ENCODE results near the gene COG2.
"Not testable (repeated sequence)": the region's sequence is repeated elsewhere in the genome, so short reads cannot be mapped to it uniquely, and the experiment has no call there.

COG2 gene

DNA sequence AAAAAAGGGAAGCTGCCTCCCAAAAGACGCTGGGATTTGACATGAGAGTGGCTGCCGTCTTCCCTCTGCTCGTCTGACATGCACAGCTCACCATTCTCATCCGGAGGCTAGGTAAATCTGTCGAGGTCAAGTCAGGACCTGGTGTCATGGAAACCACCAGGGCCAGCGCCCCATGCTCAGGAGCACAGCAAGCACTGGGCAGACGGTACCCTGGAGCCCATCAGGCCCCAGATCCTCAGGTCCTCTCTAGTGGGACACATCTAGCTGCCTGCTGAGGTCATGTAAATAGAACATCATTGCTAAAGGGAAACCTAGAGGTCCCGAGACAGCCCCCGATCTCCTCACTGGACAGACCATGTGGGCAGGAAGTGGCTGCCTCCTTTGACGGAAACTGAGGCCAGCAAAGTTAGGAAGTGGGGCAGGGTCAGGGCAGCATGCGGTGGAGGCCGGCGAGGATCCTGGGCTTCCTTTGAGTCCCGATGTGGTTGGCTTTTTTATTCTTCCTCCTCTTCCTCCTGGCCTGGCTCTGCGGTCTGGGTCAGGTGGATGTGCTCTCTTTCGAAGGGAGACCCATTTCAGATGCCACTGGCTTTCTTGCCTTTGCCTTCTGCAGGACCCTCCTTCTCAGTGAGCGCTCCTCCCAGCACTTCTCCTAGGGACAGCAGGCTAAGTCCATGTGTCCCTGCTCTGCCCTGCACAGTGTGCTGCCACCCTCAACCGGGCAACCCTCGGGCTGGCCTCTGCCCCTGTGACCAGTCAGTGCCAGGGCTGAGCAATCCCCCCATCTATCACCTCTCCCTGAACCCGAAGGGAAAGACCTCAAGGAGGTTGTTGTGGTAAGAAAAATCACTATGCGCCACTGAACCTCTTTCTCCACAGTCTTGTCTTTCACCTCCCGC, 65.7 kb downstream of the COG2 start:
- H3K27ac Mint-ChIP-seq, result peak overlapping the region; percentile 47

DNA sequence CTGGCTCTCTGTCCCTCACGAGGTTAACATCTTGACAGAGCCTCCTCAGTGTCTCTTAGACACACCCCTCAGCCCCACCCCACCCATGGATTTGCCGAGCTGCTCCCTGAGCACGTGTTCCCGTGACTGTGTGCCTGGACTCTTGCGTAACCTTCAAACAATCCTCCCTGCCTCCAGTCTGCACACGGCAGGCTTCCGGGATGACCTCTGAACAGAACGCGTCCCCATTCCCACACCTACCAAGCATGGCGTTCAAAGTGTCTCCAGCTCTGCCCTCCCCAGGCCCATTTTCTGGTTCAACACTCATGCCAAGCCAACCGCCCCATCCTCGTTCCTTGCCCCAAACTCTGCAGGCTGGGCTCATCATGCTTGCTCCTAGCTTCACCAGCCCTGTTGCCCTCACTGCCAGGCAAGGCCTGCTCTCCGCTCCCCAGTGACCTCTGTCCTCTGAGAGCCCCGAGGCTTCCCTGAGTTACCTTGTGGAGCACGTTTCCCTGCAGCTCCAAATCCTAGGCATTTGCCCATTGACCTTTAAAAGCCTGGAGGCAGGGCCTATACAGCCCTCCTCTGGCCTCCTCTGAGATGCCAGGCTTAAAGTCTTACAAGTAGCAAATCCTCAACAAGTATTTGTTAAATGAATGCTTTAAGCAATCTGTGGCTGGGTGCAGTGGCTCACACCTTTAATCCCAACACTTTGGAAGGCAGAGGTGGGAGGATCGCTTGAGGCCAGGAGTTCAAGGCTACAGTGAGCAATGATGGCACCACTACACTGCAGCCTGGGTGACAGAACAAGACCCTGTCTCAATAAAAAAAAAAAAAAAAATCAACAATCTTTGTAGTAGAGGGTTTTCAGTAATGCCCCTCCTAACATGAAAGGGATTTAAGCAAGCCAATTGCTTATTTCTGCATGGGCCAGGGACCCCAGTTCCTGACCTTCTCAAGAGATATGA, 66.6 kb downstream of the COG2 start:
- H3K9me3 Mint-ChIP-seq, result no peaks in the 10 kb centered on the region
- H3K4me1 Mint-ChIP-seq (ENCODE audit: low read depth), result no peaks in the 10 kb centered on the region
- no peak overlapping the region for H3K27ac Mint-ChIP-seq
- peaks cover 18% of the 10 kb centered on the region for H3K27me3 Mint-ChIP-seq
- no peaks in the 10 kb centered on the region for H3K36me3 Mint-ChIP-seq (ENCODE audit: low read depth)
- no peak overlapping the region for H3K4me3 Mint-ChIP-seq

More for the DNA sequence above, 65.7 kb downstream of the COG2 start:
- peaks cover 18% of the 10 kb centered on the region for H3K27me3 Mint-ChIP-seq
- no peaks in the 10 kb centered on the region for H3K36me3 Mint-ChIP-seq (ENCODE audit: low read depth)
- no peaks in the 10 kb centered on the region for H3K4me1 Mint-ChIP-seq (ENCODE audit: low read depth)
- no peaks in the 10 kb centered on the region for H3K9me3 Mint-ChIP-seq
- H3K4me3 Mint-ChIP-seq, result no peak overlapping the region

DNA sequence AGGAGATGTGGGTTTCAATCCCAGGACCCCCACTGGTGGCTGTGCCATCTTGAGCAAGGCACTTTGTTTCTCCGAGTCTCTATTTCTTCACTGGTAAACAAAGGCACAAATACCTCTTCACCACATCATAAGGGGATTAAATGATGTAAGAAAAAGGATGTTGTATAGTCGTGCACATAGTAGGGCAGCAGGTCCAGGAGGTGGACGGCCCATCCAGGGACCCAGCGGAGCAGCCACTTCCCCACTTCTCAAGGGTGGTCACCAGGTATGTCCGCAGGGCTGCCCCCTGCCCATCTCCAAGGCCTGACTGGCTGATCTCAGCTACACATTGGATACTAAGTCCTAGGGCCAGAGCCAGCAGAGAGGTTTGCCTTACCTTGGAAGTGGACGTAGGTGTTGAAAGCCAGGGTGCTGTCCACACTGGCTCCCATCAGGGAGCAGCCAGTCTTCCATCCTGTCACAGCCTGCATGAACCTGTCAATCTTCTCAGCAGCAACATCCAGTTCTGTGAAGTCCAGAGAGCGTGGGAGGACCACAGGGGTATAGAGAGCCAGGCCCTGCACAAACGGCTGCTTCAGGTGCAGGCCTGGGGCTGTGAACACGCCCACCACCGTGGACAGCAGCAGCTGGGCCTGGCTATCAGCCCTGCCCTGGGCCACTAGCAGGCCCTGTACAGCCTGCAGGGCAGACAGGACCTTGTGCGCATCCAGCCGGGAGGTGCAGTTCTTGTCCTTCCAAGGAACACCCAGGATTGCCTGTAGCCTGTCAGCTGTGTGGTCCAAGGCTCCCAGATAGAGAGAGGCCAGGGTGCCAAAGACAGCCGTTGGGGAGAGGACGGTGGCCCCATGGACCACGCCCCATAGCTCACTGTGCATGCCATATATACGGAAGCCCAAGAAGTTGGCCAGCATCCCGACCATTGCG, 67.6 kb downstream of the COG2 start:
- Mint-ChIP-seq H3K36me3 (ENCODE audit: low read depth) (no peaks in the 10 kb centered on the region), H3K27ac (no peak overlapping the region), H3K9me3 (no peaks in the 10 kb centered on the region), H3K27me3 (peaks cover 18% of the 10 kb centered on the region), H3K4me3 (no peak overlapping the region), H3K4me1 (ENCODE audit: low read depth) (no peaks in the 10 kb centered on the region)

DNA sequence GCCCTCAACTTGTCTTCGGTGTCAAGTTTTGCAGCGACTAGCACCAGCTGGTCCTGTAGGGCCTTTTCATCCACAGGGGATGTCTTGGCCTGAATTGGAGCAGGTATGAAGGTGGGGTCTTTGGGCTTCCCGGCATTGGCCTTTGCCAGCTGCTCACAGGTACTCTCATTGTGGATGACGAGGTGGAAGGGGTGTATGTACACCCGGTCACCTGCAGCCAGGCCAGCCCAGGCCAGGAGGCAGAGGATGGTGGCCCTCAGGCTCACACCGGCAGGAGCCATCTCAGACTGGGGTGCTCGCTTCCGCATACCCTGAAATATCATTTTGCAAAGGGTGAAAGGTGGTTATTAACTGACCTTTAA, 68.2 kb downstream of the COG2 start:
- no peaks in the 10 kb centered on the region for H3K4me1 Mint-ChIP-seq (ENCODE audit: low read depth)
- H3K27ac Mint-ChIP-seq, result no peak overlapping the region
- no peaks in the 10 kb centered on the region for H3K36me3 Mint-ChIP-seq (ENCODE audit: low read depth)
- H3K27me3 Mint-ChIP-seq, result peaks cover 17% of the 10 kb centered on the region
- H3K9me3 Mint-ChIP-seq, result no peaks in the 10 kb centered on the region
- no peak overlapping the region for H3K4me3 Mint-ChIP-seq

DNA sequence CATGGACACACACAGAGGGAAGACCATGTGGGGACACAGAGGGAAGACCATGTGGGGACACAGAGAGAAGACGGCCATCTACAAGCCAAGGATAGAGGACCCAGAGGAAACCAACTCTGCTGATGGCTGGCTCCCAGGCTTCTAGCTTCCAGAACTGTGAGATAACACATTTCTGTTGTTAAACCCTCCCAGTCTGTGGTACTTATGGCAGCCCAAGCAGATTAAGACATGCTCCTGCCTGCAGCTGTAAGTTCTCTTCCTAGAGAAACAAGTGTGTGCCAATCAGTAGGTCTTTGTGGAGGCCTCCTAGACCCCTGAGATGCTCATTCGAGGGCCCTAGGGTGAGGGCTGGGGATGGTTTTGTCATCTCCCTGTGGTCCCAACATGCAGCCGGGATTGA, 69.0 kb downstream of the COG2 start:
- H3K36me3 Mint-ChIP-seq (ENCODE audit: low read depth), result no peaks in the 10 kb centered on the region
- H3K27ac Mint-ChIP-seq, result no peak overlapping the region
- H3K27me3 Mint-ChIP-seq, result peaks cover 18% of the 10 kb centered on the region
- no peak overlapping the region for H3K4me3 Mint-ChIP-seq
- no peaks in the 10 kb centered on the region for H3K4me1 Mint-ChIP-seq (ENCODE audit: low read depth)
- no peaks in the 10 kb centered on the region for H3K9me3 Mint-ChIP-seq

DNA sequence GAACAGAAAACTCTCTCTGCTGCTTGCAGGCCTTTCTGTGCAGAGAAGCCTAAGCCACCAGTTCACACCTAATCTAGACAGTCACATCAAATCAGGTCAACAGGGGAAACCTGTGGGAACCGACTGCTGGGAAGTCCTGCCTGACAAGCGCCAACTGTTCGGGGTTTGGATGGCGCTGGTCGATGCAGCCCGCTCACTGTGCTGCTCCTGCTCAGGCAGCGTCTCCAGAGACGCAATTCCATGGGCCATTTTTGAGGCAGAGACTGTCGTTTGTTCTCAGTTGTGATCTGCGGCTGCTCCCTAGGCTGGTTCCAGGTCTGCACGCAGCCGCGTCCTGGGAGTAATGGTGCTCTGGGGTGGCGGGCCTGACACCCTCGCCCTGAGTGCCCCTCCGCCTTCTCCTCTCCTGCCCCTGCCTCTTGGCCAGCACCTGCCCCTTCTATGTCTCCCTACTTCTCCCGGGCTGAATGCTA, 70.2 kb downstream of the COG2 start:
- H3K4me3 Mint-ChIP-seq, result no peak overlapping the region
- H3K9me3 Mint-ChIP-seq, result no peaks in the 10 kb centered on the region
- H3K36me3 Mint-ChIP-seq (ENCODE audit: low read depth), result no peaks in the 10 kb centered on the region
- H3K27me3 Mint-ChIP-seq, result peaks cover 26% of the 10 kb centered on the region
- no peaks in the 10 kb centered on the region for H3K4me1 Mint-ChIP-seq (ENCODE audit: low read depth)
- H3K27ac Mint-ChIP-seq, result no peak overlapping the region

DNA sequence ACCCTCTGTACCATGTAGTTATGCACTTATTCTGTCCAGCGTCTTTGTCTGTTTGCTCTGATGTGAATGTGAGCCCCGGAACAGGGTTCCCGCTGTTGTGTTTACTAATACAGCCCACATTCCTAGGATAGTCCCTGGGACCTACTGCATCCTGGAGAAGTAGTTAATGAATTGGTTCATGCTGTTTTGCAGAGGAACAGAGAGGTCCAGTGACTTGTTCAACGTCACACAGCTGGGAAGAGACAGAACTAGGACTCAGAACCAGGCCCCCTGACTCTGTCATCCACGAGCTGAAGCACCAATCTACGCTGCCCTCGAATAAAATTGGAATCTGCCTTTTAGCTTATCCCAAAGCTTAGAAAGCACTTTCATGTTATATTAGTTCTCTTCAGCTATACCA, 70.9 kb downstream of the COG2 start:
- H3K27ac Mint-ChIP-seq, result no peak overlapping the region
- no peaks in the 10 kb centered on the region for H3K9me3 Mint-ChIP-seq
- H3K4me1 Mint-ChIP-seq (ENCODE audit: low read depth), result no peaks in the 10 kb centered on the region
- H3K4me3 Mint-ChIP-seq, result no peak overlapping the region
- no peaks in the 10 kb centered on the region for H3K36me3 Mint-ChIP-seq (ENCODE audit: low read depth)
- peaks cover 20% of the 10 kb centered on the region for H3K27me3 Mint-ChIP-seq

DNA sequence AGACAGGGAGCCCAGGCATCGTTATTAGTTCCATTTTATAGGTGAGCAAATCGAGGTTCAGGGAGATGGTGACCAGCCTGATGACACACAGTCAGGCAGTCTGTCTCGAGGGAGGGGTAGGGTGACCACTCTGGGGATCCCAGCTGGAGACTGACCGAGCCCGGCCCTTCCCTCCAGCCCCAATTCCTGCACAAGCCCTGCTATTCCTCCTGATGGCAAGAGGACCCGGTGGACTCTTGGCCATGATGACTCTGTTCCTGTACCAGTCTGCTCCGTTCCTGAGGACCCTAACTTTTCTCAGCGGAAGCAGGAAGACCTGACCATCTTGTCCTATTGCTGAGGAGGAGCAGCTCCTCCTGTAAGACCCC, 71.2 kb downstream of the COG2 start:
- H3K4me1 Mint-ChIP-seq (ENCODE audit: low read depth), result no peaks in the 10 kb centered on the region
- H3K4me3 Mint-ChIP-seq, result no peak overlapping the region
- H3K27ac Mint-ChIP-seq, result no peak overlapping the region
- H3K36me3 Mint-ChIP-seq (ENCODE audit: low read depth), result no peaks in the 10 kb centered on the region
- no peaks in the 10 kb centered on the region for H3K9me3 Mint-ChIP-seq
- H3K27me3 Mint-ChIP-seq, result peaks cover 16% of the 10 kb centered on the region

DNA sequence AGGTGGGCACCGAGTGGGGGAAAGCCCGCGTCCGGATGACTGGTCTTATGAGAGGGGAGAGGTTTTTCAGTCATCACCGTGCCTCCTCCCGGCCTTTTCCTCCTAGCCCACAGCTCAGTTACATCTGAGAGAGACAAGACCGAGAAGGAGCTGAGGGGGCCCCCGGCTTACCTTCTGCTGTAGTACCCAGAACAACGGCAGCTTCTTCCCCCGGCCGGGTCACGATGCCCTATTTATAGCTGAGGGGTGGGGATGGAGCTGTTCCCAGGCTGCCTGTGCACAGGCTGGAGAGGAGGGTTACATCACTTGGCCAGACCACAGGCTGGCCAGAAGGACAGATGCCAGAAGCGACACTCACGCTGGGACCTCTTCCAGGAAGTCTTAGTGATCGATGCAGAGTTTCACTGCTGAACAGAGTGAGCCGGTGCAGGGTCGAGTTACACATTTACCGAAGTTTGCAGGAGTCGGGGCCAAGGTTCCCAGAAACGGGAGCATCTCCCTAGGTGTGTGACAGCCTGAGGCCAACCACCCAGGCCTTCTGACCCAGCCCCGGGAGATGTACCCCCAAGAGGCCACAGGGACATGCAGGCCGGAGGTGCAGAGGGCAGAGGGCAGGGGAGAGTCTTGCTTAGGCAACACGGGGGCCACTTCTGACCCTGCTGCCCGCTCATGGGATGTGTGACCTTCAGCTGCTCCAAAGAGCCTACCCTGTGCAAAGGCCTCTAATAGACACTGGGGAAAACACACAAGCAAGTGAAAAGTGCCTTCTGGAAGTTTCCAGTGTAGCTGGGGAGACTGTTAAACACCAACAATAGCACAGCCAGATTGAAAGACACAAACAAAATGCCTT, 71.9 kb downstream of the COG2 start, which contains the start of gene AGT:
AGT (minus strand) TSS at position 208 of the 850 bp plus-strand sequence. CDS start 3,299 bp downstream, outside the sequence.
- Mint-ChIP-seq H3K4me3 (no peak within 1 kb of the TSS), H3K4me1 (ENCODE audit: low read depth) (no peaks in the 10 kb centered on the region), H3K27me3 (peaks cover 11% of the 10 kb centered on the region), H3K27ac (no peak within 1 kb of the TSS), H3K9me3 (no peaks in the 10 kb centered on the region), H3K36me3 (ENCODE audit: low read depth) (no peaks in the 10 kb centered on the region)

DNA sequence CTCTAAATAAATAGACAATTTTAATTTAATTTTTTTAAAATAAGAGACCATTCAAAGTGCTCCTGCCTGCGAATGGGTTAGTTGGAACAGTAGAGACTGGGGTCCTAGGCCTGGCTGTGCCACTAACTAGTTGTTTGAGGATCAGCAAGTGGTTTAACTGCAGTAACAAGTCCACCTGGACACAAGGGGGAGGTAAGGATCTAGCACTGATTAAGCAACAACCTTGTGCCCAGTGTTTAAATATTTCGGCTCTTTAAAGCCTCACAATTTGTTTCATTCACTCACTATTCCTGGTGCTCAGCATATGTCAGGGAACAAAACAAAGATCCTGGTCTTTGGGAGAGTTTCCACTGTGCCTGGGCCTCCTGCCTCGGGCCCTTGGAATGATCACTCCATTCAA, 73.2 kb downstream of the COG2 start:
- Mint-ChIP-seq H3K9me3 (no peaks in the 10 kb centered on the region), H3K4me1 (ENCODE audit: low read depth) (no peaks in the 10 kb centered on the region), H3K4me3 (no peak overlapping the region), H3K27me3 (peaks cover 14% of the 10 kb centered on the region), H3K27ac (no peak overlapping the region), H3K36me3 (ENCODE audit: low read depth) (no peaks in the 10 kb centered on the region)

DNA sequence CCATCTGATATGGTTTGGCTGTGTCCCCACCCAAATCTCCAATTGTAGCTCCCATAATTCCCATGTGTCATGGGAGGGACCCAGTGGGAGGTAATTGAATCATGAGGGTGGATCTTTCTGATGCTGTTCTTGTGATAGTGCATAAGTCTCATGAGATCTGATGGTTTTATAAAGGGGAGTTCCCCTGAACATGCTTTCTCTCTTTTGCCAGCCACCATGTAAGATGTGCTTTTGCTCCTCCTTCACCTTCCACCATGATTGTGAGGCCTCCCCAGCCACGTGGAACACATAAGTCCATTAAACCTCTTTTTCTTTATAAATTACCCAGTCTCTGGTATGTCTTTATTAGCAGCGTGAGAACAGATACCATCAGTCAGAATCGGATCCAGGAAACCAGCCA, 74.2 kb downstream of the COG2 start:
- not testable (repeated sequence) for H3K4me1 Mint-ChIP-seq (ENCODE audit: low read depth); H3K9me3 Mint-ChIP-seq; H3K36me3 Mint-ChIP-seq (ENCODE audit: low read depth); H3K27ac Mint-ChIP-seq; H3K4me3 Mint-ChIP-seq
- peaks cover 18% of the 10 kb centered on the region for H3K27me3 Mint-ChIP-seq

DNA sequence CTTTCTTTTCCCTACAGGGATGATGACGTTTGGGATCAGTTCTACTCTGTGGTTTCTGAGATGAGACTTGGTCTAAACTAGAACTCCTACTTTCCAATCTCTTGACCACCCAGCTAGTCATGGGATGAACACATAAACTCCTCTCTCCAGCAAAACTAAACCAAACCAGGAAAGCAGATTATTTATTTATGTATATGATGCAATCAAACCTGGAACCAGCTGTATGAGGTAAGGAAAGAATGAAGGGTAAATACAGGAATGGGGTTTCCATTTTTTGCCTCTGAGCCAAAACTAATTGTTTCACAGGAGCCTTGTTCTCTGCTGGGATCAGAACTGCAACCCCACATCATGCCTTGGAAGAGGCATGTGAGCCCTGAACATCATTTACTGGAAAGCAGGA, 75.0 kb downstream of the COG2 start:
- peaks cover 20% of the 10 kb centered on the region for H3K27me3 Mint-ChIP-seq
- H3K36me3 Mint-ChIP-seq (ENCODE audit: low read depth), result peaks cover 4% of the 10 kb centered on the region
- no peak overlapping the region for H3K4me3 Mint-ChIP-seq
- H3K9me3 Mint-ChIP-seq, result no peaks in the 10 kb centered on the region
- H3K27ac Mint-ChIP-seq, result no peak overlapping the region
- H3K4me1 Mint-ChIP-seq (ENCODE audit: low read depth), result no peaks in the 10 kb centered on the region

DNA sequence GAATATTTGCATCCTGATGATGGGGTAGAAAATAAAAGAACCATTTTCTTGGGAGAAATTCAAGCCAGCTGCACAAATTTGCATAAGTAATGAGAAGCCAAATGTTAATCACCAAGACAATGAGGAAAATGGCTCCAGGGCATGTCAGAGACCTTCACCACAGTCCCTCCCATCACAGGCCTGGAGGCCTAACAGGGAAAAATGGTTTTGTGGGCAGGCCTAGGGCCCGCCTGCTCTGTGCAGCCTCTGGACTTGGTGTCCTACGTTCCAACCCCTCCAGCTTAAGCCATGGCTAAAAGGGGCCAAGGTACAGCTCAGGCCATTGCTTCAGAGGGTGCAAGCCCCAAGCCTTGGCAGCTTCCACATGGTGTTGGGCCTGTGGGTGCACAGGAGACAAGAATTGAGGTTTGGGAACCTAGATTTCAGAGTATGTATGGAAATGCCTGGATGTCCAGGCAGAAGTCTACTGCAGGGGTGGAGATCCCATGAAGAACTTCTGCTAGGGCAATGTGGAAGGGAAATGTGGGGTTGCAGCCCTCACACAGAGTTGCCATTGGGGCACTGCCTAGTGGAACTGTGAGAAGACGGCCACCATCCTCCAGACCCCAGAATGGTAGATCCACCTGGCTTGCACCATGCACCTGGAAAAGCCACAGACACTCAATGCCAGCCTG, 79.7 kb downstream of the COG2 start:
- not testable (repeated sequence) for H3K36me3 Mint-ChIP-seq (ENCODE audit: low read depth); H3K9me3 Mint-ChIP-seq; H3K27ac Mint-ChIP-seq; H3K4me1 Mint-ChIP-seq (ENCODE audit: low read depth); H3K4me3 Mint-ChIP-seq
- peaks cover 12% of the 10 kb centered on the region for H3K27me3 Mint-ChIP-seq
